ENCODE data around the gene ST6GALNAC6. TPM values are rescaled to one million over a fixed set of nuclear protein-coding genes. Genes with fewer than 3 reads are reported as not detected.

The ST6GALNAC6 gene
- total and polyA plus RNA-seq, 7 donors: 35.6 to 125 (median 109) TPM

DNA sequence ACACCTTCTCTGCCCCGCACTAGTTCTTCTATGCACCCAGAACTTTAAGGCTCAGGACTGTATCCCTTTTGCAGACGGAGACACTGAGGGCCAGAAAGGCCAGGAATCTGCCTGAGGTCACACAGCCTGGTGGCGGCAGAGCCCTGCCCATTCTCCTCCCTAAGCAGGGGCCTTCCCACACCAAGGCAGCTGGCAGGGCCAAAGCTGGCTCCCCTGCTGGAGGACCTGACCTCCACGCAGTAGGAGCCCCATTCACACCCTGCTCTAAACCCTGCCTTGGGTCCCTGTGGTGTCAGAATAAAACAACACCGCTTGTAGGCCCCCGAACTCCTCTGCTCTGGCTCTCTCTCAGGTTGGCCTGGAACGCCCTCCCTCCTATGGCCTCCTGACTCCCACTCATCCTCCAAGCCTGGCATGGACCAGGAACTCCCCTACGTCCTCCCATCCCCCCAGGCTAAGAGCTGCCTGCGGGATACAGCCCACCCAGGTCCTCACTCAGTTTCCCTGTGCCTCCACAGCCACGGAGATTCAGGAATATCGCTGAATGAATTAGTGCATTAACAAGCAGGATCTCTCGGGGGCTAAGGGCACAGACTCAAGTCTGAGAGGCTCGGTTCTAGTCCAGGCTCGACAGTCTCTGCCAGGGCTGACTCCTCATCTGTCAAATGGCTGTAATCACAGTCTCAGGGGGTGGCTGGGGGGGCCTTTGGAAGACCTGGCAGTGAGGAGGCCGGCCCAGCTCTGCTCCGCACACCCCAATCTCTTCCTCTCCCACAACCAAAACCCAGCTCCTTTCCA is 2.8 kb downstream of the ST6GALNAC6 start:
- Histone ChIP-seq H3K27ac (peak overlapping the region; percentile 94 to 98 (median 97)), H3K36me3 (peaks cover 37 to 48% (median 39%) of the 10 kb centered on the region in 4 donors), H3K9me3 (peaks cover 0 to 3% (median 0%) of the 10 kb centered on the region in 4 donors), H3K27me3 (no peaks in the 10 kb centered on the region), H3K4me3 (peak overlapping the region; percentile 17 to 100 (median 63)), H3K4me1 (peaks cover 0 to 48% (median 43%) of the 10 kb centered on the region in 4 donors)
- 78 to 82% methylated on average over 16 of the region's 16 CpGs for WGBS, 2 donors
- DNase-seq: peak; percentile 66
- intact Hi-C loops (cut with DNase I): loop anchor here (1.0 kb wide), 1 partner anchor 18 kb away; no protein-coding TSS in a partner anchor
- TF ChIP-seq POLR2A (IDR thresholded peaks at IDR 0.05) (no peak), POLR2AphosphoS5 (IDR thresholded peaks at IDR 0.05) (no peak), EP300 (IDR thresholded peaks at IDR 0.05) (no peak)
- TF ChIP-seq, protein P1, sequence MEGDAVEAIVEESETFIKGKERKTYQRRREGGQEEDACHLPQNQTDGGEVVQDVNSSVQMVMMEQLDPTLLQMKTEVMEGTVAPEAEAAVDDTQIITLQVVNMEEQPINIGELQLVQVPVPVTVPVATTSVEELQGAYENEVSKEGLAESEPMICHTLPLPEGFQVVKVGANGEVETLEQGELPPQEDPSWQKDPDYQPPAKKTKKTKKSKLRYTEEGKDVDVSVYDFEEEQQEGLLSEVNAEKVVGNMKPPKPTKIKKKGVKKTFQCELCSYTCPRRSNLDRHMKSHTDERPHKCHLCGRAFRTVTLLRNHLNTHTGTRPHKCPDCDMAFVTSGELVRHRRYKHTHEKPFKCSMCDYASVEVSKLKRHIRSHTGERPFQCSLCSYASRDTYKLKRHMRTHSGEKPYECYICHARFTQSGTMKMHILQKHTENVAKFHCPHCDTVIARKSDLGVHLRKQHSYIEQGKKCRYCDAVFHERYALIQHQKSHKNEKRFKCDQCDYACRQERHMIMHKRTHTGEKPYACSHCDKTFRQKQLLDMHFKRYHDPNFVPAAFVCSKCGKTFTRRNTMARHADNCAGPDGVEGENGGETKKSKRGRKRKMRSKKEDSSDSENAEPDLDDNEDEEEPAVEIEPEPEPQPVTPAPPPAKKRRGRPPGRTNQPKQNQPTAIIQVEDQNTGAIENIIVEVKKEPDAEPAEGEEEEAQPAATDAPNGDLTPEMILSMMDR (IDR thresholded peaks at IDR 0.05): no peak

DNA sequence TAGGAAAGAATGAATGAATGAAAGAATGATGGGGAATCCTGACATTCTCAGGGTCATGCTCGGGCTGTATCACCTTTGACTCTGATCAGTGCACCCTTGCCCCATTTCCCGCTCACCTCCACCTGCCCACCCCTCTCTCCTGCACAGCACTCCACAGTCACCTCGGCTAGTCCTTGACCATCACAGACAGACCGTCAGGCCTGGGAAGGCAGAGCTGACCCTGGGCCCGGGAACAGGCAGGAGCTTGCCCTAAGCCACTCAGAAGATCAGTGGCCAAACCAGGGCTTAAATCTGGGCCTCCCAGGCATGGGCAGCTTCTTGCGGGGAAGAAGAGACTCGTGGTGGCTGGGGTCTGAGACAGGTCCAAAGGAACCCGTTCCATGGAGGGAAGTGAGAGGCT is 3.6 kb downstream of the ST6GALNAC6 start:
- H3K4me1 ChIP-seq: peaks cover 0 to 41% (median 39%) of the 10 kb centered on the region in 4 donors
- intact Hi-C loops (cut with DNase I): no loop called here
- peaks cover 0 to 3% (median 0%) of the 10 kb centered on the region in 4 donors for H3K9me3 ChIP-seq
- H3K27ac ChIP-seq: no peak overlapping the region
- H3K36me3 ChIP-seq: peaks cover 40 to 53% (median 44%) of the 10 kb centered on the region in 4 donors
- WGBS, 2 donors: 95% methylated on average over 8 of the region's 8 CpGs
- H3K27me3 ChIP-seq: no peaks in the 10 kb centered on the region
- DNase-seq: no peak
- no peak for TF ChIP-seq EP300 (IDR thresholded peaks at IDR 0.05)
- TF ChIP-seq, protein P1 (IDR thresholded peaks at IDR 0.05): no peak
- TF ChIP-seq POLR2AphosphoS5 (IDR thresholded peaks at IDR 0.05): no peak
- no peak for TF ChIP-seq POLR2A (IDR thresholded peaks at IDR 0.05)
- no peak overlapping the region for H3K4me3 ChIP-seq

DNA sequence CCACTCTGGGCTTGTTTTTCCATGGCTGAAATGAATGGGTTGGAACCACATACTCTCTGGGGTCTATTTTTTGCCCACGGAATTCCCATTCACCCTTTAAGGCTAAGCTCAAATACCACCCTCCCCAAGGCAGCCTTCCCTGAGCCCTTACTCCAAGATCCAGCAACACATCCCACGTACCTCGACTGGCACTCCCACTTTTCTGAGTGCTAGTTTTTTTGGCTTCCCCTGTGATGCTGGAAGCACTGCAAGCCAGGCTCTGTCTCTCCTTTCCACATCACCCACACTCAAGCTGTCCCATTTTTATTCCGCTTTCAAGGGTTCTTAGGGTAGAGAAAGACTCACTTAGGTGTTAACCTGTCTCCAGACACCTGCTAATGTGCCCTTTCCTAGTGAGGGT is 6.0 kb downstream of the ST6GALNAC6 start:
- H3K4me3 ChIP-seq: no peak overlapping the region
- H3K4me1 ChIP-seq: peaks cover 0 to 25% (median 23%) of the 10 kb centered on the region in 4 donors
- H3K36me3 ChIP-seq: peaks cover 49 to 71% (median 54%) of the 10 kb centered on the region in 4 donors
- no peak for DNase-seq
- no peaks in the 10 kb centered on the region for H3K27me3 ChIP-seq
- TF ChIP-seq EP300 (IDR thresholded peaks at IDR 0.05) (no peak), POLR2AphosphoS5 (IDR thresholded peaks at IDR 0.05) (no peak), POLR2A (IDR thresholded peaks at IDR 0.05) (no peak)
- TF ChIP-seq, protein P1 (IDR thresholded peaks at IDR 0.05): no peak
- intact Hi-C loops (cut with DNase I): no loop called here
- WGBS, 2 donors: 95 to 99% methylated on average over 4 of the region's 4 CpGs
- no peak overlapping the region for H3K27ac ChIP-seq
- peaks cover 0 to 3% (median 0%) of the 10 kb centered on the region in 4 donors for H3K9me3 ChIP-seq

DNA sequence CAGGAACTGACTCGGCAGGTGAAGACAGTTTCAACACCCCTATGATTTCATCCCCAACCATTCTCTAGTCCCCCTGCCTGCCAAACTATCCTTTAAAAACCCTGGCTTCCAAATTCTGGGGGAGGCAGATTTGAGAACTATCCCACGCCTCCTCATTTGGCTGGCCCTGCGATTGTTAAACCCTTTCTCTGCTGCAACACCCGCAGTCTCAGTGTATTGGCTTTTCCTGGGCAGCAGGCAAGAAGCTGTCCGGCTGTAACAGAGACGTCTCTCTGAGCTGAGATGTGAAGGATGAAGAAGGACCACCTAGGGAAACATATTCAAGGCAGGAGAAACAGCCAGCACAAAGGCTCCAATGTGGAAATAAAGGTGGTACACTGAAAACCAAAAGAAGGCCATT is 6.6 kb downstream of the ST6GALNAC6 start:
- Histone ChIP-seq H3K27ac (no peak overlapping the region), H3K9me3 (peaks cover 0 to 3% (median 0%) of the 10 kb centered on the region in 4 donors), H3K27me3 (no peaks in the 10 kb centered on the region), H3K4me3 (no peak overlapping the region), H3K4me1 (peaks cover 0 to 20% (median 18%) of the 10 kb centered on the region in 4 donors), H3K36me3 (peaks cover 53 to 77% (median 58%) of the 10 kb centered on the region in 4 donors)
- intact Hi-C loops (cut with DNase I): no loop called here
- no peak for DNase-seq
- TF ChIP-seq POLR2AphosphoS5 (IDR thresholded peaks at IDR 0.05) (no peak), EP300 (IDR thresholded peaks at IDR 0.05) (no peak), POLR2A (IDR thresholded peaks at IDR 0.05) (no peak)
- TF ChIP-seq, protein P1 (IDR thresholded peaks at IDR 0.05): no peak
- 85 to 97% methylated on average over 6 of the region's 6 CpGs for WGBS, 2 donors

Measured in sigmoid colon (tissue), 7 donors.